Panc1 (cell line): ENCODE data around the gene COX5A. TPM values are rescaled to one million over a fixed set of nuclear protein-coding genes. Genes with fewer than 3 reads are reported as not detected.

Experiments used
- ATAC-seq: fragments of 200-7000 bp; cut with Tn5 transposase; 2 replicates; pipeline ENCODE4 v1.9.1; 2020; ENCODE audit warnings: mild to moderate bottlenecking, moderate library complexity
- BruUV-seq: library from RNA; stranded (reverse); fragments of 400-500 nt; replicated peaks from 2 replicates; lab custom pipeline; 2021; lab: Mats Ljungman, UMichigan
- CTCF ChIA-PET: fragments of 300-600 bp; sonication (Branson Sonifier 250); formaldehyde crosslinking; loops from one replicate; lab custom pipeline; 2022; ENCODE audit warnings: antibody characterized with exemption; lab: Charles Lee
- POLR2A ChIA-PET: fragments of 300-600 bp; sonication (Branson Sonifier 250); formaldehyde crosslinking; loops from one replicate; lab custom pipeline; 2022; ENCODE audit warnings: antibody characterized with exemption; lab: Charles Lee
- DNase-seq: peaks from one replicate; pipeline ENCODE4 v3.0.0-alpha.2; 2010; ENCODE audit warnings: low read depth, low spot score
- H3K27ac ChIP-seq: 2 replicates; pipeline ENCODE4 v1.5.1; 2011; ENCODE audit warnings: mild to moderate bottlenecking, low read length, inconsistent platforms
- H3K27me3 ChIP-seq: fragments of 200-500 bp; sonication (Bioruptor generic); 2 replicates; pipeline ENCODE4 v1.6.0; 2014; ENCODE audit warnings: low read length, inconsistent platforms; ENCODE audit not compliant: control insufficient read depth, insufficient read depth
- H3K36me3 ChIP-seq: fragments of 200-500 bp; sonication (Bioruptor generic); 2 replicates; pipeline ENCODE4 v1.5.1; 2014; ENCODE audit warnings: inconsistent platforms, mild to moderate bottlenecking, low read length, moderate library complexity; ENCODE audit not compliant: control insufficient read depth, insufficient read depth
- H3K4me1 ChIP-seq: 2 replicates; pipeline ENCODE4 v1.5.1; 2011; ENCODE audit warnings: inconsistent platforms, mild to moderate bottlenecking, low read length, moderate library complexity; ENCODE audit not compliant: control insufficient read depth, insufficient read depth
- H3K4me3 ChIP-seq, 2 experiments: 2 replicates each; pipeline ENCODE4 v1.5.1; 2011 to 2012; ENCODE audit warnings: low read depth in 2 of 2, low read length in 2 of 2, mild to moderate bottlenecking in 2 of 2, inconsistent platforms in 1 of 2, moderate library complexity in 1 of 2
- H3K9me3 ChIP-seq: fragments of 200-500 bp; sonication (Bioruptor generic); 2 replicates; pipeline ENCODE4 v1.5.1; 2014; ENCODE audit warnings: low read depth, mild to moderate bottlenecking, inconsistent platforms, low read length, moderate library complexity; ENCODE audit not compliant: control insufficient read depth, insufficient read depth
- POLR2AphosphoS5 ChIP-seq: IDR thresholded peaks from 2 replicates; pipeline ENCODE4 v1.6.1; 2012; ENCODE audit warnings: mild to moderate bottlenecking, low read depth, low read length, moderate library complexity
- SIN3A ChIP-seq: IDR thresholded peaks from 2 replicates; pipeline ENCODE4 v1.6.1; 2012; ENCODE audit warnings: low read depth, mild to moderate bottlenecking, low read length, moderate library complexity, borderline replicate concordance; ENCODE audit not compliant: insufficient read depth
- TCF7L2 ChIP-seq: IDR thresholded peaks from 2 replicates; pipeline ENCODE4 v1.6.1; 2011; ENCODE audit warnings: mild to moderate bottlenecking, low read depth, low read length, inconsistent platforms
- in situ Hi-C: cut with HindIII; loops from 2 replicates; pipeline ENCODE4 v1.10.0; 2016; ENCODE audit warnings: low sequenced_read_pairs, low pct_unique_long_range_greater_than_20kb
- intact Hi-C: fragments of 100-400 bp; cut with micrococcal nuclease; formaldehyde crosslinking; loops from one replicate; pipeline ENCODE4 v1.10.0; 2022; ENCODE audit not compliant: unreplicated experiment
- total RNA-seq: library from RNA; stranded (reverse); gene quantifications from one replicate; pipeline ENCODE4 v1.2.1, GENCODE V29; 2021; ENCODE audit not compliant: unreplicated experiment
- TF ChIP-seq, protein P1 (sequence below), 2 experiments: IDR thresholded peaks; 2 replicates each; pipeline ENCODE4 v1.6.1; 2011 to 2012; ENCODE audit warnings: low read depth in 2 of 2, control low read depth in 1 of 2, low read length in 1 of 2, mild to moderate bottlenecking in 1 of 2, moderate library complexity in 1 of 2; ENCODE audit not compliant: insufficient read depth in 1 of 2
- TF ChIP-seq, protein P2 (sequence below): fragments of 450-650 bp; IDR thresholded peaks from 2 replicates; pipeline ENCODE4 v1.5.1; 2017; ENCODE audit warnings: mild to moderate bottlenecking

The COX5A gene
- total RNA-seq, 1 experiment from 2014 or later, result 353 TPM

DNA sequence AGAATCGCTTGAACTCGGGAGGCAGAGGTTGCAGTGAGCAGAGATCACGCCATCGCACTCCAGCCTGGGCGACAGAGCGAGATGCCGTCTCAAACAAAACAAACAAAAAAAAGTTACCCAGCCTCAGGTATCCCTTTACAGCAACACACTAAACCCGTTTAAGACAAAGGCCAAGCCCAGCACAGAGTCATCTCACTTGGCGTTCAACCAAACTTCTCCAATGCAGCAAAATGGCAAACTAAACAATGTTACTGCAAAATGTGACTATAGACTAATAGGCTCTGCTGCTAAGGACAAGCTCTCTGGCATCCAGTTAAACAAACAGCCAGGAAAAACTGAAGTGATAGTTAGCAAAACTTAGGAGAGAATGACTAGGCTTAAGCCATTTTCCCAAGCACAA lies 24.8 kb downstream of the COX5A start:
- ChIA-PET POLR2A (no interaction called here), CTCF (no interaction called here)
- H3K9me3 ChIP-seq, result no peaks in the 10 kb centered on the region
- no peaks in the 10 kb centered on the region for H3K27me3 ChIP-seq
- no TSS peak for BruUV-seq
- H3K4me3 ChIP-seq, result no peak overlapping the region
- no peak for ATAC-seq
- TF ChIP-seq, protein P1, sequence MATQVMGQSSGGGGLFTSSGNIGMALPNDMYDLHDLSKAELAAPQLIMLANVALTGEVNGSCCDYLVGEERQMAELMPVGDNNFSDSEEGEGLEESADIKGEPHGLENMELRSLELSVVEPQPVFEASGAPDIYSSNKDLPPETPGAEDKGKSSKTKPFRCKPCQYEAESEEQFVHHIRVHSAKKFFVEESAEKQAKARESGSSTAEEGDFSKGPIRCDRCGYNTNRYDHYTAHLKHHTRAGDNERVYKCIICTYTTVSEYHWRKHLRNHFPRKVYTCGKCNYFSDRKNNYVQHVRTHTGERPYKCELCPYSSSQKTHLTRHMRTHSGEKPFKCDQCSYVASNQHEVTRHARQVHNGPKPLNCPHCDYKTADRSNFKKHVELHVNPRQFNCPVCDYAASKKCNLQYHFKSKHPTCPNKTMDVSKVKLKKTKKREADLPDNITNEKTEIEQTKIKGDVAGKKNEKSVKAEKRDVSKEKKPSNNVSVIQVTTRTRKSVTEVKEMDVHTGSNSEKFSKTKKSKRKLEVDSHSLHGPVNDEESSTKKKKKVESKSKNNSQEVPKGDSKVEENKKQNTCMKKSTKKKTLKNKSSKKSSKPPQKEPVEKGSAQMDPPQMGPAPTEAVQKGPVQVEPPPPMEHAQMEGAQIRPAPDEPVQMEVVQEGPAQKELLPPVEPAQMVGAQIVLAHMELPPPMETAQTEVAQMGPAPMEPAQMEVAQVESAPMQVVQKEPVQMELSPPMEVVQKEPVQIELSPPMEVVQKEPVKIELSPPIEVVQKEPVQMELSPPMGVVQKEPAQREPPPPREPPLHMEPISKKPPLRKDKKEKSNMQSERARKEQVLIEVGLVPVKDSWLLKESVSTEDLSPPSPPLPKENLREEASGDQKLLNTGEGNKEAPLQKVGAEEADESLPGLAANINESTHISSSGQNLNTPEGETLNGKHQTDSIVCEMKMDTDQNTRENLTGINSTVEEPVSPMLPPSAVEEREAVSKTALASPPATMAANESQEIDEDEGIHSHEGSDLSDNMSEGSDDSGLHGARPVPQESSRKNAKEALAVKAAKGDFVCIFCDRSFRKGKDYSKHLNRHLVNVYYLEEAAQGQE (IDR thresholded peaks at IDR 0.05; ENCODE audit: insufficient read depth in 1 of 2, low read depth in 2 of 2, low read length in 1 of 2), result no peak
- TF ChIP-seq TCF7L2 (no peak), SIN3A (no peak), POLR2AphosphoS5 (no peak)
- TF ChIP-seq, protein P2, sequence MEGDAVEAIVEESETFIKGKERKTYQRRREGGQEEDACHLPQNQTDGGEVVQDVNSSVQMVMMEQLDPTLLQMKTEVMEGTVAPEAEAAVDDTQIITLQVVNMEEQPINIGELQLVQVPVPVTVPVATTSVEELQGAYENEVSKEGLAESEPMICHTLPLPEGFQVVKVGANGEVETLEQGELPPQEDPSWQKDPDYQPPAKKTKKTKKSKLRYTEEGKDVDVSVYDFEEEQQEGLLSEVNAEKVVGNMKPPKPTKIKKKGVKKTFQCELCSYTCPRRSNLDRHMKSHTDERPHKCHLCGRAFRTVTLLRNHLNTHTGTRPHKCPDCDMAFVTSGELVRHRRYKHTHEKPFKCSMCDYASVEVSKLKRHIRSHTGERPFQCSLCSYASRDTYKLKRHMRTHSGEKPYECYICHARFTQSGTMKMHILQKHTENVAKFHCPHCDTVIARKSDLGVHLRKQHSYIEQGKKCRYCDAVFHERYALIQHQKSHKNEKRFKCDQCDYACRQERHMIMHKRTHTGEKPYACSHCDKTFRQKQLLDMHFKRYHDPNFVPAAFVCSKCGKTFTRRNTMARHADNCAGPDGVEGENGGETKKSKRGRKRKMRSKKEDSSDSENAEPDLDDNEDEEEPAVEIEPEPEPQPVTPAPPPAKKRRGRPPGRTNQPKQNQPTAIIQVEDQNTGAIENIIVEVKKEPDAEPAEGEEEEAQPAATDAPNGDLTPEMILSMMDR, result no peak
- intact Hi-C loops, result no loop called here
- H3K4me1 ChIP-seq, result no peaks in the 10 kb centered on the region
- in situ Hi-C loops, result no loop called here
- no peak for DNase-seq
- H3K27ac ChIP-seq, result no peak overlapping the region
- 0 out of 2 replicates have a peak, but pooled peaks cover 4% of the 10 kb centered on the region for H3K36me3 ChIP-seq

DNA sequence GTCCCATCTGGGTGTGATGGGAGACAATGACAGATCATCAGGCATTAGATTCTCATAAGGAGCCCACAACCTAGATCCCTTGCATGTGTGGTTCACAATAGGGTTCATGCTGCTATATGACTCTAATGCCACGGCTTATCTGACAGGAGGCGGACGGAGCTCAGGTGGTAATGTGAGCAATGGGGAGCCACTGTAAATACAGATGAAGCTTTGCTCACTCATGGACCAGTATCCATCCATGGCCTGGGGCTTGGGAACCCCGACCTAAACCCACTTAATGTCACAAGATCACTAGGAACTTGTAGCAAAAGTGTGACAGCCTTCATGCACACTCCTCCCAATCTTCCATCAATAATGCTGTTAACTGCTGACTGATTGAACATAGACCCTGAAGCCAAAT lies 29.2 kb downstream of the COX5A start:
- Histone ChIP-seq H3K27ac (no peak overlapping the region), H3K36me3 (peaks cover 18% of the 10 kb centered on the region; the same call in 1 of the 2 replicates), H3K4me3 (no peak overlapping the region), H3K4me1 (peaks cover 13% of the 10 kb centered on the region), H3K27me3 (no peaks in the 10 kb centered on the region), H3K9me3 (no peaks in the 10 kb centered on the region)
- DNase-seq, result no peak
- in situ Hi-C loops (no loop called here), intact Hi-C loops (no loop called here)
- no TSS peak for BruUV-seq
- TF ChIP-seq SIN3A (no peak), POLR2AphosphoS5 (no peak), TCF7L2 (no peak)
- TF ChIP-seq, protein P2, result no peak
- TF ChIP-seq, protein P1 (IDR thresholded peaks at IDR 0.05; ENCODE audit: insufficient read depth in 1 of 2, low read depth in 2 of 2, low read length in 1 of 2), result no peak
- ChIA-PET CTCF (no interaction called here), POLR2A (interaction anchor here (0.6 kb wide), 1 partner anchor 215 kb away, joined by 5 read pairs; no protein-coding TSS in a partner anchor)
- no peak for ATAC-seq
